ENCODE results near the gene RABGEF1.
"Not testable (repeated sequence)": the region's sequence is repeated elsewhere in the genome, so short reads cannot be mapped to it uniquely, and the experiment has no call there.

DNA sequence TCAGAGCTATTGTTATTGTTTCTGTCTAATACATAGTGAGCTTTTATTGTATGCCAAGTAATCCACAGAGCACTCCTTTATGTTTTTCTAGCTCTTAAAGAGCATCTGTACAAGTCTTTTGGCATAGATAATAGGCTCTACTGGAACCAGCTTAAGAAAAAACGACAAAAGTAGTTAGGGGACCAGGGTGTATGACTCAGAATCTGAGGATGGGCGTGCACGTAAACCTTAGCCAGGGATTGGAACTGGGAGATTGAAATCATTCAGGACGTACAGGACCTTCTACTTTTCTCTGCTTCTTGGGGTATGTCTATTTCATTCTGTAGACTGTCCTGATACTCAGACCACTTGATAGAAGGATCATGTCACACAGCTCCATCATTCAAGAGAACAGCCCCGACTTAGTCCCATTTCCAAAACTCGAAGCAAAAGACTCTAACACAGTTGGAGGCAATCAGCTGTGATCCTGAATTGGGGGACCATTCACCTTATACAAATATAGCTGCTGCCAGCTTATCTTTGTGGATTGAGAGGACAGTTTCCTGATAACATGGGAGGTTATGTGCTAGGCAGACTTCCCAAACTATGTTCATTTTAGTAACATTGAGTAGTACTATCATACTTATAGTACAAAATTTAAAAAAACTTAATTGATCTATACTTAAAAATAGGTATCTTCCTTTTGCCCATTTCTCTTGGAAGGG lies 24.9 kb downstream of the RABGEF1 start:
- TF ChIP-seq POLR2A (IDR thresholded peaks at IDR 0.05; ENCODE audit: low read length); GATA1 (IDR thresholded peaks at IDR 0.05; ENCODE audit: low read depth, low read length): not testable (repeated sequence)
